ENCODE results near the gene USP36. TPM values are rescaled to one million over a fixed set of nuclear protein-coding genes. Genes with fewer than 3 reads are reported as not detected.

USP36 gene
- total and polyA plus RNA-seq, 5 donors, result 16.2 to 42.9 (median 26.6) TPM

- no peak overlapping the region for H3K4me3 ChIP-seq (ENCODE audit: low read length)
- peak; percentile 38 to 53 for ATAC-seq
- WGBS, result 52% methylated on average over 14 of the region's 14 CpGs
- DNase-seq, result peak; percentile 87 to 96 (median 95)
- peak overlapping the region; percentile 70 for H3K27ac ChIP-seq (ENCODE audit: low read length)
- no peaks in the 10 kb centered on the region for H3K9me3 ChIP-seq (ENCODE audit: control insufficient read depth, low read length)
- intact Hi-C loops (cut with DNase I), result loop anchor here in 2 of 4 donors (10.0 kb wide), 2 partner anchors 55 to 75 kb away; no protein-coding TSS in a partner anchor
- peaks cover 5% of the 10 kb centered on the region for H3K4me1 ChIP-seq (ENCODE audit: control insufficient read depth, insufficient read depth, low read length)
- no peaks in the 10 kb centered on the region for H3K27me3 ChIP-seq (ENCODE audit: control insufficient read depth, insufficient read depth)
Measured at GRCh38 chr17:78789663-78790181, 50.9 kb downstream of the USP36 start.

- H3K9me3 ChIP-seq (ENCODE audit: control insufficient read depth, low read length), result no peaks in the 10 kb centered on the region
- peaks cover 5% of the 10 kb centered on the region for H3K4me1 ChIP-seq (ENCODE audit: control insufficient read depth, insufficient read depth, low read length)
- WGBS, result 71% methylated on average over 5 of the region's 5 CpGs
- no peak overlapping the region for H3K4me3 ChIP-seq (ENCODE audit: low read length)
- peak; percentile 6 to 27 for ATAC-seq
- intact Hi-C loops (cut with DNase I), result loop anchor here in 2 of 4 donors (10.0 kb wide), 2 partner anchors 54 to 74 kb away; no protein-coding TSS in a partner anchor
- no peak for DNase-seq
- H3K27me3 ChIP-seq (ENCODE audit: control insufficient read depth, insufficient read depth), result no peaks in the 10 kb centered on the region
- peak overlapping the region; percentile 70 for H3K27ac ChIP-seq (ENCODE audit: low read length)
Measured at GRCh38 chr17:78789149-78789662, 51.4 kb downstream of the USP36 start.

DNA sequence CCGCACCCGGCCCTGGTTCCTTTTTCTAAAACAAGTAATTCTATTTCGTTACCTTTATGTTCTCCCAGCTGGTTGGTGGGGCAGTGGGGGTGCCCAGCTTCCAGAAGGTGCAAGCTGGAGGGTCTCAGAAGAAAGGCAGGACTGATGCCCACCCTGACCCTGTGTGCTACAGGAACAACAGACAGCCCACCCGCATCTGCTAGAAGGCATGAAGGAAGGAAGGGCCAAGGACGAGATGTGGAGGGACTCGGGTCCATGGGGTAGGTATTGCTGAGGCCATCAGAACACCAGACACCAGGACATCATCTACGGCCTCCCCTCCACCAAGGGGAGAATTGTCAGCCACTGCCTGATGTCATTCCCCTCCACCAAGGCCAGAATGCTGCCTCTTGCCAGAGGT is 52.2 kb downstream of the USP36 start:
- WGBS, result 85% methylated on average over 7 of the region's 7 CpGs
- DNase-seq, result no peak
- intact Hi-C loops (cut with DNase I), result loop anchor here in 2 of 4 donors (10.0 kb wide), 2 partner anchors 54 to 74 kb away; no protein-coding TSS in a partner anchor
- no peak overlapping the region for H3K27ac ChIP-seq (ENCODE audit: low read length)
- no peaks in the 10 kb centered on the region for H3K27me3 ChIP-seq (ENCODE audit: control insufficient read depth, insufficient read depth)
- H3K4me3 ChIP-seq (ENCODE audit: low read length), result no peak overlapping the region
- peaks cover 5% of the 10 kb centered on the region for H3K4me1 ChIP-seq (ENCODE audit: control insufficient read depth, insufficient read depth, low read length)
- ATAC-seq, result no peak
- H3K9me3 ChIP-seq (ENCODE audit: control insufficient read depth, low read length), result no peaks in the 10 kb centered on the region

GRCh38 chr17:78787444-78787843 is 53.2 kb downstream of the USP36 start:
- Histone ChIP-seq H3K4me1 (ENCODE audit: control insufficient read depth, insufficient read depth, low read length) (peaks cover 5% of the 10 kb centered on the region), H3K27ac (ENCODE audit: low read length) (no peak overlapping the region), H3K27me3 (ENCODE audit: control insufficient read depth, insufficient read depth) (no peaks in the 10 kb centered on the region), H3K9me3 (ENCODE audit: control insufficient read depth, low read length) (no peaks in the 10 kb centered on the region), H3K4me3 (ENCODE audit: low read length) (no peak overlapping the region)
- no peak for DNase-seq
- ATAC-seq, result no peak
- WGBS, result 95% methylated on average over 7 of the region's 7 CpGs
- intact Hi-C loops (cut with DNase I), result loop anchor here in 2 of 4 donors (10.0 kb wide), 2 partner anchors 53 to 73 kb away; no protein-coding TSS in a partner anchor

GRCh38 chr17:78785663-78786057 is 55.0 kb downstream of the USP36 start:
- intact Hi-C loops (cut with DNase I), result loop anchor here in 2 of 4 donors (10.0 kb wide), 2 partner anchors 51 to 71 kb away; no protein-coding TSS in a partner anchor
- Histone ChIP-seq H3K4me1 (ENCODE audit: control insufficient read depth, insufficient read depth, low read length) (peaks cover 2% of the 10 kb centered on the region), H3K27ac (ENCODE audit: low read length) (no peak overlapping the region)

GRCh38 chr17:78785011-78785662 is 55.5 kb downstream of the USP36 start:
- Histone ChIP-seq H3K27me3 (ENCODE audit: control insufficient read depth, insufficient read depth) (no peaks in the 10 kb centered on the region), H3K27ac (ENCODE audit: low read length) (no peak overlapping the region), H3K4me3 (ENCODE audit: low read length) (no peak overlapping the region), H3K9me3 (ENCODE audit: control insufficient read depth, low read length) (no peaks in the 10 kb centered on the region), H3K4me1 (ENCODE audit: control insufficient read depth, insufficient read depth, low read length) (no peaks in the 10 kb centered on the region)
- 86% methylated on average over 12 of the region's 12 CpGs for WGBS
- ATAC-seq (no peak), DNase-seq (no peak)
- intact Hi-C loops (cut with DNase I), result loop anchor here in 2 of 4 donors (10.0 kb wide), 2 partner anchors 50 to 70 kb away; no protein-coding TSS in a partner anchor

More at GRCh38 chr17:78785663-78786057, 55.0 kb downstream of the USP36 start:
- DNase-seq (no peak), ATAC-seq (no peak)
- Histone ChIP-seq H3K9me3 (ENCODE audit: control insufficient read depth, low read length) (no peaks in the 10 kb centered on the region), H3K27me3 (ENCODE audit: control insufficient read depth, insufficient read depth) (no peaks in the 10 kb centered on the region), H3K4me3 (ENCODE audit: low read length) (no peak overlapping the region)
- WGBS, result 96% methylated on average over 1 of the region's 1 CpG

- Histone ChIP-seq H3K4me1 (ENCODE audit: control insufficient read depth, insufficient read depth, low read length) (no peaks in the 10 kb centered on the region), H3K4me3 (ENCODE audit: low read length) (no peak overlapping the region), H3K27ac (ENCODE audit: low read length) (no peak overlapping the region), H3K27me3 (ENCODE audit: control insufficient read depth, insufficient read depth) (no peaks in the 10 kb centered on the region), H3K9me3 (ENCODE audit: control insufficient read depth, low read length) (no peaks in the 10 kb centered on the region)
- DNase-seq (no peak), ATAC-seq (no peak)
- WGBS, result 88% methylated on average over 6 of the region's 6 CpGs
- intact Hi-C loops (cut with DNase I), result loop anchor here in 2 of 4 donors (10.0 kb wide), 2 partner anchors 50 to 70 kb away; no protein-coding TSS in a partner anchor
Measured at GRCh38 chr17:78784352-78784751, 56.3 kb downstream of the USP36 start.

DNA sequence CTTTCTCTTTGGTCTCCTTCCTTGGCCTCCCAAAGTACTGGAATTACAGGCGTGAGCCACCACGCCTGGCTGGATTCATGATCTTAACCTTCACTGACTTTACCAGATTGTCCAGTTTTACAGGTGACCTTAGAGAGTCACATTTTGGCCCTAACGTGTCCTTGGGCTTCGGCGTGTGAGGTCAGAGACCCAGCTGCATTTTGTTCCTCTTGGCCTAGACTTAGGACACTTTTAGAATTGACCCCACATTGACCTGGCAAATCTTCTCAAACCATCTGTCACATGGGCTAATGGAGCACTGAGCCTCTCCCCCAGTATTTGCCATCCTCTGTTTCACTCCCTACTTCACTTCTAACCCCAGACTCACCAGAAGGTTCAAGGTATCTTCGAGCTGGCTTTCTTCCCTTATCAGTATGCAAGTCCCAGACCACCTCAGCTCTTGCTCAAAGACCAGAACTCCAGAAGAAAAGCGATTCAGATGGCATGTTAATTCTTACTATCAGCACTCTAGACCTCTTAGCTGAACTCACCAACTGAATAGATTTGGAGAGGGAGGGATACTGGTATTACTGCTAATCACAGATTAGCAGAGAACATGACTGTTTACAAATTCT is 56.8 kb downstream of the USP36 start:
- DNase-seq, result no peak
- ATAC-seq, result no peak
- WGBS, result 80% methylated on average over 7 of the region's 7 CpGs
- no peaks in the 10 kb centered on the region for H3K9me3 ChIP-seq (ENCODE audit: control insufficient read depth, low read length)
- H3K27me3 ChIP-seq (ENCODE audit: control insufficient read depth, insufficient read depth), result no peaks in the 10 kb centered on the region
- intact Hi-C loops (cut with DNase I), result loop anchor here in 2 of 4 donors (10.0 kb wide), 2 partner anchors 49 to 69 kb away; no protein-coding TSS in a partner anchor
- H3K27ac ChIP-seq (ENCODE audit: low read length), result no peak overlapping the region
- no peak overlapping the region for H3K4me3 ChIP-seq (ENCODE audit: low read length)
- H3K4me1 ChIP-seq (ENCODE audit: control insufficient read depth, insufficient read depth, low read length), result no peaks in the 10 kb centered on the region

GRCh38 chr17:78781893-78782304 is 58.7 kb downstream of the USP36 start, which contains the start of gene CYTH1:
Gene CYTH1 (minus strand): TSS chr17:78782273. CDS start chr17:78782223, 50 bp downstream.
- no peaks in the 10 kb centered on the region for H3K9me3 ChIP-seq (ENCODE audit: control insufficient read depth, low read length)
- DNase-seq (peak in 1 of 3 donors; percentile 74), ATAC-seq (no peak)
- WGBS, result under 1% methylated on average over 64 of the region's 64 CpGs
- peak within 1 kb of the TSS; percentile 90 for H3K27ac ChIP-seq (ENCODE audit: low read length)
- H3K4me3 ChIP-seq (ENCODE audit: low read length), result peak within 1 kb of the TSS; percentile 98
- intact Hi-C loops (cut with DNase I), result loop anchor here in 2 of 4 donors (10.0 kb wide), 2 partner anchors 47 to 67 kb away; no protein-coding TSS in a partner anchor
- no peaks in the 10 kb centered on the region for H3K27me3 ChIP-seq (ENCODE audit: control insufficient read depth, insufficient read depth)
- no peaks in the 10 kb centered on the region for H3K4me1 ChIP-seq (ENCODE audit: control insufficient read depth, insufficient read depth, low read length)

- ATAC-seq (peak; percentile 27 to 33), DNase-seq (peak; percentile 60 to 87 (median 84))
- Histone ChIP-seq H3K4me3 (ENCODE audit: low read length) (peak overlapping the region; percentile 98), H3K27me3 (ENCODE audit: control insufficient read depth, insufficient read depth) (no peaks in the 10 kb centered on the region), H3K9me3 (ENCODE audit: control insufficient read depth, low read length) (no peaks in the 10 kb centered on the region), H3K27ac (ENCODE audit: low read length) (peak overlapping the region; percentile 90), H3K4me1 (ENCODE audit: control insufficient read depth, insufficient read depth, low read length) (no peaks in the 10 kb centered on the region)
- WGBS, result under 1% methylated on average over 68 of the region's 68 CpGs
- intact Hi-C loops (cut with DNase I), result loop anchor here in 2 of 4 donors (10.0 kb wide), 2 partner anchors 46 to 66 kb away; no protein-coding TSS in a partner anchor
Measured at GRCh38 chr17:78781104-78781892, 59.3 kb downstream of the USP36 start.
